Panc1 (cell line): Measurements from ENCODE around the gene CNGA3.

Experiments used
- CTCF ChIP-seq: fragments of 450-650 bp; IDR thresholded peaks from 2 replicates; pipeline ENCODE4 v1.5.1; 2017; ENCODE audit warnings: mild to moderate bottlenecking
- TCF7L2 ChIP-seq: IDR thresholded peaks from 2 replicates; pipeline ENCODE4 v1.6.1; 2011; ENCODE audit warnings: mild to moderate bottlenecking, low read depth, low read length, inconsistent platforms

GRCh38 chr2:98446850-98447249, 100.6 kb downstream of the CNGA3 start:
- TF ChIP-seq CTCF (no peak), TCF7L2 (no peak)
